GM12874 (cell line): ENCODE measurements around the gene RAB3C.

Source experiments
- TF ChIP-seq, protein P1 (sequence below): IDR thresholded peaks from 2 replicates; pipeline ENCODE4 v1.5.1; 2011; ENCODE audit warnings: low read depth, mild to moderate bottlenecking, control low read depth, low read length, moderate library complexity; ENCODE audit not compliant: insufficient read depth

RAB3C gene

DNA sequence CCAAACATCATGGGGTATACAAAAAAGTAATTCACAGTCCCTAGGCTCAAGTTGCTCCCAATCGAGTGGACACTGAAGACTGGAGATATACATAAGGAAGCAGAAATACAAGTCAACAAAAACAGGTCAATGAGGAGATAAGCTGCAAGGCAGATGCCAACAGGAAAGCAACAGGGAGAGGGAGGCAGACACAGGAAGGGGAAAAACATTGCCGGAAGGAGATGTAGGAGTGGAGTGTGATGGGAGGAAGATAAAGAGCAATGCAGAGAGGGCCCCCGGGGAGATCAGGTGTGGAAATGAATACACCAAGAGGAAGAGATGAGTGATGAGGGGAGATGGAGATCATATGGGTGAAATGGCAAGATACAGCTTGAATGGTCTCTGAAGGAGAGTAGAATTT, 243.0 kb downstream of the RAB3C start:
- TF ChIP-seq, protein P1, sequence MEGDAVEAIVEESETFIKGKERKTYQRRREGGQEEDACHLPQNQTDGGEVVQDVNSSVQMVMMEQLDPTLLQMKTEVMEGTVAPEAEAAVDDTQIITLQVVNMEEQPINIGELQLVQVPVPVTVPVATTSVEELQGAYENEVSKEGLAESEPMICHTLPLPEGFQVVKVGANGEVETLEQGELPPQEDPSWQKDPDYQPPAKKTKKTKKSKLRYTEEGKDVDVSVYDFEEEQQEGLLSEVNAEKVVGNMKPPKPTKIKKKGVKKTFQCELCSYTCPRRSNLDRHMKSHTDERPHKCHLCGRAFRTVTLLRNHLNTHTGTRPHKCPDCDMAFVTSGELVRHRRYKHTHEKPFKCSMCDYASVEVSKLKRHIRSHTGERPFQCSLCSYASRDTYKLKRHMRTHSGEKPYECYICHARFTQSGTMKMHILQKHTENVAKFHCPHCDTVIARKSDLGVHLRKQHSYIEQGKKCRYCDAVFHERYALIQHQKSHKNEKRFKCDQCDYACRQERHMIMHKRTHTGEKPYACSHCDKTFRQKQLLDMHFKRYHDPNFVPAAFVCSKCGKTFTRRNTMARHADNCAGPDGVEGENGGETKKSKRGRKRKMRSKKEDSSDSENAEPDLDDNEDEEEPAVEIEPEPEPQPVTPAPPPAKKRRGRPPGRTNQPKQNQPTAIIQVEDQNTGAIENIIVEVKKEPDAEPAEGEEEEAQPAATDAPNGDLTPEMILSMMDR = no peak

DNA sequence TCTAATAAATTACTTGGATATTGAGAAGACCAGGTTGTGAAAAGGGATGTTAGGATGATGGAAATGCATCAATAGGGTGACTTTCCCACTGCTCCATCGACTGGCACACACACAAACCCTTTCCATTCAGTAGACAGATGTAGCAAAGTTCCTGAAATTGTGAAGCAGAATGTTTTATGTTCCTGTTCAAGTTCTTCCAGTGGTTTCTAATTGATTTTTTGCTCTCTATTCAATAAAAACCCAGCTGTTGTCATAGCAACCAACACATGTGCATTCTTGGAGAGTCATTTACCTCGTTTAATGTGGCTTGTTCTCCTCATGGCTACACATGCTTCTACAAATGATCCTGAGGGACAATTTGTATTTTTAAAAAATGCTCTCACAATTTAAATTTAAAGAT, 244.6 kb downstream of the RAB3C start:
- TF ChIP-seq, protein P1 = no peak

DNA sequence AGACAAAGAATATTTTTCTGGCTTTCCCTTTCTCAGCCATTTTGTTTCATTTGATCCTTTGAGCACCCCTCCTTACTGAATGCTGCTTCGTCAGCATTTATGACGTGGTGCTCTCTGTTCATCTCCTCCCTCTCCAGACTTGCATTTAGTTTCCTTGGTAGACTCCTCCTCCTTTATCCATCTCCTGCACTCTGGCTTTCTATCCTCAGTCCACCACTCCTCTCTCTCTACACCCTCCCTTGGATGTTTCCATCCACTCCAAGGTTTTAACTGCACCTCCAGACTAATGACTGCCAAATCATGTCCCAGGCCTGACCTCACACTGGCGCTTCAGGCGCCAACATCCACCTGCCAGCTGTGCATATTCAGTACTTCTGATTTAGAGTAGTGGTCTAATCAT, 245.4 kb downstream of the RAB3C start:
- TF ChIP-seq, protein P1 = no peak

DNA sequence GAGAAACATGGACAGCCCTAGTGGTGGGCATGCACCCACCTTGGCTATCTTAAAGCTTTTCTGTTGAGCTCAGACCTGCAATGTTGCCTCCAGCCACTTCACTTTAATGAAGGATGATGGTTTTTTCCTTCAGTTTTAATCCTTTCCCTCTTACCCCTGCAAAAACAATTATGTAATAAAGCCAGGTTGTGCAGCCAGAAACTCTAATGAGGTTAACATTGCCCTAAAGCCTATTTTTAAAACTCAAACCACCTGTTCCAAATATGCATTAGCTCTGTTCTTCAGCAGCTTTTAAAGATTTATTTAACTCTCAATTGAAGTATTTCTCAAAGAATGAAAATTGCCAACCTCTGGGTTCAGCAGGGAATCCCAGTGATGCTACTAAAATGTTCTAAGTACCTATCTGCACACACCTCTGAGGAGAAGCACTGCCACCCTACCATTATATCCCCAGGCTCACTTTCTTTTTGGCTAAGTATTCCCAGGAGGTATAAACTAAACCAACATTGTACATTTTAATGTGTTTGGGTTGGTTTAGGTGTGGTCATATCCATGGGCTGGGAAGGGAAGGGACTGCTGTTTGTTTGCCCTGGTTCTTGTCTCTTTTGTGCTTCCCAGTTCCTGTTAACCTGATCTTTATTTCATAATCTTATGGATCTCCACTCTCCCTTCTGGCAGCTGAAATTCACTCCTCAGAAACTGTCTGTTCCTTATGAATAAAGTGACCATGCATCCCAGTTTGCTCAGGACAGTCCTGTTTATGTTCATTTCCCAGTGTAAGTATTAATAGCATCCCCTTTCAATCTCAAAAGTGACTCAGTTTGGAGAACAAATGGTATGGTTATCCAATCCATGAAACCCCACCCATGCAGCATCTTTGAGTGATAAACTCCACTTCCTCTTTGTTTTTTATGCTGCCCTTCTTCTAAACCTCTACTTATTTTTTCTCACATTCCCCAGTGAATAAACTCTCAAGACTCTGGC, 251.7 kb downstream of the RAB3C start:
- TF ChIP-seq, protein P1 = no peak

DNA sequence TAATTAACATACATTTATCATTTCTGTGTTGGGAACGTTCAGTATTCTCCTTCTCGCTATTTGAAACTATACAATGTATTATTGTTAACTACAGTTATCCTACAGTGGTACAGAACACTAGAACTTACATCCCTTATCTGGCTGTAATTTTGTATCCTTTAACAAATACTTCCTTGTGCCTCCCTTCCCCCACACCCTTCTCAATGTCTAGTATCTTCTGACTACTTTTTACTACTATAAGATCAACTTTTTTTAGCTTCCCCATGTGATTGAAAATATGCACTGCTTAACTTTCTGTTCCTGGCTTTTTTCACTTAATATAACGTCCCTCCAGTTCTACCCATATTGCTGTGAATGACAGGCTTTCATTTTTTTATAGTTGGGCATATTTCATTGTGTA, 253.5 kb downstream of the RAB3C start:
- TF ChIP-seq, protein P1 = no peak

DNA sequence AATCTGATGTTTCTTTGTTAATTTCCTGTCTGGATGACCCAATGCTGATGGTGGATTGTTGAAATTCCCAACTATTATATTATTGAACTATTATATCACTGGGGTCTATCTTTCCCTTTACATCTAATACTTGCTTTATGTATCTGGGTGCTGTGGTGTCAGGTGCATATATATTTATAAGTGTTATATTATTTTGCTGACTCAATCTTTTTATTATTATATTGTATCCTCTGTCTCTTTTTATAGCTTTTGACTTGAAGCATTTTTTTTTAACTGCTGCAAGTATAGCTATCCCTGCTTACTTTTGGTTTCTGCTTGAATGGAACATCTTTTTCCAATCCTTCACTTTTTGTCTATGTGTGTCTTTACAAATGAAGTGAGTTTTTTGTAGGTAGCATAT, 255.9 kb downstream of the RAB3C start:
- TF ChIP-seq, protein P1 = no peak

DNA sequence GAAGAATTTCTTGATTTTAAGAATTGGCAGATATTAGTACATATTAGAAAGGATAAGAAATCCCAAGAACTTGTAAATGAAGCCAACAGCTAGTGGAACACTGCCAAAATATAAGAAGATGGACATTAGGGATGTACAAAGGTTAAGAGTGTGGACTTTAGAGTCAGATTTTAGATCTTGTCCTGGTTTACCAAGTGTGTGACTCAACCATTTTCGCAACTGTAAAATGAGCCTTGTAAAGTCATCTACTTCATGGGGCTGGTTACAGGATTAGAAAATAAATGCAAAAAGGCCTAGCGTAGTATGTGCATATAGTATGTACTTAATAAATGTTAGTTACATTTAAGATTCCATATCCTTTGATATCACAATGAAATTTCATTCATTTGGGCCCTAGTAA, 260.0 kb downstream of the RAB3C start:
- TF ChIP-seq, protein P1 = no peak
